Fibroblast of the aortic adventitia (primary cell): Measurements from ENCODE around the gene DUXA. TPM values are rescaled to one million over a fixed set of nuclear protein-coding genes. Genes with fewer than 3 reads are reported as not detected.
"Not testable (repeated sequence)": the region's sequence is repeated elsewhere in the genome, so short reads cannot be mapped to it uniquely, and the experiment has no call there.

Experiments
- DNase-seq: peaks from one replicate; pipeline ENCODE4 v3.0.0-alpha.2; 2010; ENCODE audit warnings: low read depth
- H3K4me3 ChIP-seq: 2 replicates; pipeline ENCODE4 v1.5.1; 2011; ENCODE audit warnings: low read depth, mild to moderate bottlenecking, control low read depth, low read length, moderate library complexity
- CTCF ChIP-seq: IDR thresholded peaks from 2 replicates; pipeline ENCODE4 v1.5.1; 2011; ENCODE audit warnings: mild to moderate bottlenecking, low read length, control low read depth, inconsistent platforms; ENCODE audit not compliant: insufficient read depth
- total RNA-seq: library from RNA; depleted of rRNA; stranded (reverse); fragments of >200 nt; gene quantifications from 2 replicates; pipeline ENCODE4 v1.2.3, GENCODE V29; 2012; ENCODE audit warnings: low replicate concordance

Gene DUXA
- not detected in 2 replicates for total RNA-seq

- TF ChIP-seq CTCF: no peak
- no peak for DNase-seq
- no peak within 1 kb of the TSS for H3K4me3 ChIP-seq
Observed at GRCh38 chr19:57167385-57167784, at the start of gene DUXA. Gene DUXA, minus strand, starts transcription at chr19:57167485. Its CDS starts 42 bp downstream, at chr19:57167443.

DNA sequence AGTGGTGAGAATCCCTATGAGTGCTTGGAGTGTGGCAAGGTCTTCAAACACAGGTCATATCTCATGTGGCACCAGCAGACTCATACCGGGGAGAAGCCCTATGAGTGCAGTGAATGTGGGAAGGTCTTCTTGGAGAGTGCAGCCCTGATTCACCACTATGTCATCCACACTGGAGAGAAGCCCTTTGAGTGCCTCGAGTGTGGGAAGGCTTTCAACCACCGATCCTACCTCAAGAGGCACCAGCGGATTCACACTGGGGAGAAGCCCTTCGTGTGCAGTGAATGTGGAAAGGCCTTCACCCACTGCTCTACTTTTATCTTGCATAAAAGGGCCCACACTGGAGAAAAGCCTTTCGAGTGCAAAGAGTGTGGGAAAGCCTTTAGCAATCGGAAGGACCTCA lies 44.8 kb upstream of the DUXA start:
- no peak for DNase-seq
- no peak for TF ChIP-seq CTCF
- H3K4me3 ChIP-seq: no peak overlapping the region

GRCh38 chr19:57210381-57210780 lies 43.1 kb upstream of the DUXA start:
- no peak for DNase-seq
- TF ChIP-seq CTCF: no peak

GRCh38 chr19:57202160-57202559 lies 34.9 kb upstream of the DUXA start:
- TF ChIP-seq CTCF: no peak

More at GRCh38 chr19:57210381-57210780, 43.1 kb upstream of the DUXA start:
- H3K4me3 ChIP-seq: no peak overlapping the region

DNA sequence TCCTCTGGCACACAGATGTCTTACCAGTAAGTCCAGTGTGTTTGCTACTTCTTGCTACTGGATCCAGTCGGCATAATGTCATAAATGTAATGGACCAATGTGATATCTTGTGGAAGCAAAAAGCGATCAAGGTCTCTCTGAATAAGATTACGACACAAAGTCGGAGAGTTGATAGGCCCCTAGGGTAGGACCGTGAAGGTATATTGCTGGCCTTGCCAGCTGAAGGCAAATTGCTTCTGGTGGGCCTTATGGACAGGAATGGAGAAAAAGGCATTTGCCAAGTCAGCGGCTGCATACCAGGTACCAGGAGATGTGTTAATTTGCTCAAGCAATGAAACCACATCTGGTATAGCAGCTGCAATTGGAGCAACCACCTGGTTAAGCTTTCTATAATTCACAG lies 30.6 kb upstream of the DUXA start:
- not testable (repeated sequence) for DNase-seq

More at GRCh38 chr19:57202160-57202559, 34.9 kb upstream of the DUXA start:
- DNase-seq: no peak
- H3K4me3 ChIP-seq: no peak overlapping the region

GRCh38 chr19:57192993-57193392 lies 25.7 kb upstream of the DUXA start:
- no peak for TF ChIP-seq CTCF
- no peak for DNase-seq
- H3K4me3 ChIP-seq: peak overlapping the region; percentile 97

More for the DNA sequence above, 30.6 kb upstream of the DUXA start:
- not testable (repeated sequence) for H3K4me3 ChIP-seq

DNA sequence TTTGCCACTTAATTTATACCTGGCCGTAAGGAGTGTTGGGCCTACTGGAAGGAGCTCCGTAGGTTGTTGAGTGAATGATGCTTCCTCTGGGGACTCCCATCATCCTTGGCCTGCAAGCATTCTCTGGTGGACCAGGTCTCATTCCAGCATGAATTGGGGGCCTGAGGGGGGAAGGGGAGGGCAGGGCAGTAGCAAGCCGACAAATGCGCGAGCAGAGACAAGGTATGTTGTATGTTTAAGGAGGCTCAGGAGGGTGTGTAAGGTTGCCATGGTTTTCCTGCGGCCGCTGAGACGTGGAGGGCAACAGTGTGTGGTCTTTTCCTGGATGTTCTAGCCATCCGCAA lies 24.8 kb upstream of the DUXA start:
- TF ChIP-seq CTCF: no peak
- DNase-seq: peak; percentile 3
- peak overlapping the region; percentile 97 for H3K4me3 ChIP-seq
